Measurements from ENCODE around the gene PHLDB2. TPM values are rescaled to one million over a fixed set of nuclear protein-coding genes. Genes with fewer than 3 reads are reported as not detected.

PHLDB2 gene
- total and polyA plus RNA-seq, 2 of the 4 experiments (the other 2 are of a cell fraction): 10.6 to 28.7 TPM

- Histone ChIP-seq H3K18ac (ENCODE audit: low read depth, low read length) (no peak overlapping the region), H4K20me1 (ENCODE audit: insufficient read depth, low read length) (no peaks in the 10 kb centered on the region), H3K23ac (ENCODE audit: low read depth, low read length) (no peak overlapping the region), H3K56ac (ENCODE audit: extremely low read depth, insufficient read depth, low read length) (no peak overlapping the region), H4K5ac (ENCODE audit: low read depth, low read length) (no peak overlapping the region), H3K4me3 (ENCODE audit: insufficient read depth, low read depth, low read length) (no peak overlapping the region), H3K9me1 (ENCODE audit: insufficient read depth, low read length) (peaks cover 9% of the 10 kb centered on the region; the same call in 1 of the 2 replicates), H2AK5ac (ENCODE audit: low read depth, low read length) (no peak overlapping the region), H3K27ac (ENCODE audit: insufficient read depth, low read length) (no peak overlapping the region), H2AK9ac (replicated peaks; ENCODE audit: low read depth, low read length, poor library complexity) (no peak overlapping the region), H4K8ac (ENCODE audit: low read depth in 2 of 2, low read length in 2 of 2) (no peak overlapping the region), H3K79me1 (ENCODE audit: low read depth in 1 of 2, low read length in 2 of 2) (no peaks in the 10 kb centered on the region), H3K4ac (ENCODE audit: low read depth, low read length) (no peak overlapping the region), H3K9ac (ENCODE audit: low read depth, low read length) (no peak overlapping the region), H4K91ac (ENCODE audit: insufficient read depth, low read depth, low read length) (no peak overlapping the region), H3K9me3 (ENCODE audit: control insufficient read depth, insufficient read depth, low read length) (no peaks in the 10 kb centered on the region), H3K14ac (replicated peaks; ENCODE audit: low read depth, low read length) (no peak overlapping the region), H2BK20ac (ENCODE audit: low read depth, low read length) (no peak overlapping the region), H3K27me3 (ENCODE audit: control insufficient read depth, insufficient read depth, low read length) (no peaks in the 10 kb centered on the region), H2BK15ac (ENCODE audit: low read depth, low read length) (no peak overlapping the region), H2AFZ (replicated peaks; ENCODE audit: low read length, poor library complexity) (no peak overlapping the region), H2BK5ac (ENCODE audit: low read depth, low read length, poor library complexity, severe bottlenecking) (no peak overlapping the region), H3K4me2 (ENCODE audit: low read depth, low read length) (no peak overlapping the region), H2BK120ac (ENCODE audit: low read depth, low read length) (no peak overlapping the region), H3K4me1 (ENCODE audit: control insufficient read depth, insufficient read depth, low read length) (peaks cover 7% of the 10 kb centered on the region; the same call in 1 of the 2 replicates), H3K36me3 (ENCODE audit: control insufficient read depth, insufficient read depth, low read length) (peaks cover 14% of the 10 kb centered on the region)
- ATAC-seq (ENCODE audit: low read depth): no peak
- ChIA-PET CTCF (interaction anchor here (0.8 to 1.1 kb wide), 2 partner anchors 17 to 86 kb away, joined by 3 to 4 read pairs; no protein-coding TSS in a partner anchor), POLR2A (ENCODE audit: unreplicated experiment) (no interaction called here)
- TF ChIP-seq MAFK (IDR thresholded peaks at IDR 0.05; ENCODE audit: low read depth, low read length) (no peak), MAZ (IDR thresholded peaks at IDR 0.05; ENCODE audit: borderline replicate concordance, low read depth, low read length) (no peak), CEBPB (IDR thresholded peaks at IDR 0.05; ENCODE audit: low read depth, low read length) (no peak), ELK1 (IDR thresholded peaks at IDR 0.05; ENCODE audit: borderline replicate concordance, low read depth, low read length) (no peak), MXI1 (IDR thresholded peaks at IDR 0.05; ENCODE audit: borderline replicate concordance, low read depth, low read length) (no peak), NFE2L2 (IDR thresholded peaks at IDR 0.05; ENCODE audit: low read depth, low read length) (no peak), CHD1 (IDR thresholded peaks at IDR 0.05; ENCODE audit: low read depth, low read length) (no peak), POLR2A (IDR thresholded peaks at IDR 0.05; ENCODE audit: low read depth, low read length) (no peak), BHLHE40 (IDR thresholded peaks at IDR 0.05; ENCODE audit: low read depth, low read length) (no peak), USF2 (IDR thresholded peaks at IDR 0.05; ENCODE audit: low read depth, low read length) (no peak), RFX5 (IDR thresholded peaks at IDR 0.05; ENCODE audit: low read depth, low read length) (no peak), FOS (IDR thresholded peaks at IDR 0.05; ENCODE audit: low read depth, low read length) (no peak), RAD21 (IDR thresholded peaks at IDR 0.05; ENCODE audit: low read length) (no peak), RCOR1 (IDR thresholded peaks at IDR 0.05; ENCODE audit: insufficient replicate concordance, low read length) (no peak)
- DNase-seq: no peak
- no TSS peak for BruUV-seq (replicated peaks)
- in situ Hi-C loops (cut with MboI; ENCODE audit: low sequenced_read_pairs): loop anchor here (25.0 kb wide), 1 partner anchor 364 kb away; the partner anchor contains the start of gene ZBED2
- dilution Hi-C loops (cut with HindIII; ENCODE audit: low sequenced_read_pairs, unreplicated experiment): loop anchor here (25.0 kb wide), 1 partner anchor 239 kb away; no protein-coding TSS in a partner anchor
- intact Hi-C loops (cut with micrococcal nuclease): no loop called here
- WGBS, 2 experiments (ENCODE audit: extremely low coverage in 2 of 2, insufficient read length in 1 of 2): no CpG with 5 or more reads among the region's 2 CpGs
Observed at GRCh38 chr3:111951032-111951431, 92.0 kb downstream of the PHLDB2 start.

Data from IMR-90 (cell line).